ENCODE results near the gene CYP4A11. TPM values are rescaled to one million over a fixed set of nuclear protein-coding genes. Genes with fewer than 3 reads are reported as not detected.
"Not testable (repeated sequence)": the region's sequence is repeated elsewhere in the genome, so short reads cannot be mapped to it uniquely, and the experiment has no call there.

Gene CYP4A11
- not detected in 2 replicates for total RNA-seq (2014; rRNA removed; shearing (Covaris generic); ENCODE audit: low replicate concordance)

GRCh38 chr1:46941135-46941694, at the start of gene CYP4A11:
Gene CYP4A11 (minus strand): TSS chr1:46941476. CDS start chr1:46941433, 43 bp downstream.
- DNase-seq = no peak
- Histone ChIP-seq H3K27me3 (no peaks in the 10 kb centered on the region), H3K4me3 (no peak within 1 kb of the TSS), H3K9me3 (no peaks in the 10 kb centered on the region), H3K36me3 (no peaks in the 10 kb centered on the region)

- not testable (repeated sequence) for DNase-seq, H3K9me3 ChIP-seq, H3K36me3 ChIP-seq, H3K4me3 ChIP-seq, H3K27me3 ChIP-seq
Measured at GRCh38 chr1:46990541-46990940, 49.3 kb upstream of the CYP4A11 start.

- Histone ChIP-seq H3K4me3 (no peak overlapping the region), H3K36me3 (no peaks in the 10 kb centered on the region), H3K9me3 (no peaks in the 10 kb centered on the region), H3K27me3 (no peaks in the 10 kb centered on the region)
- DNase-seq = no peak
Measured at GRCh38 chr1:46983830-46984586, 42.7 kb upstream of the CYP4A11 start.

- Histone ChIP-seq H3K4me3 (no peak overlapping the region), H3K27me3 (no peaks in the 10 kb centered on the region), H3K36me3 (no peaks in the 10 kb centered on the region), H3K9me3 (no peaks in the 10 kb centered on the region)
- DNase-seq = no peak
Measured at GRCh38 chr1:46983166-46983829, 42.0 kb upstream of the CYP4A11 start.

GRCh38 chr1:46969014-46969619, 27.8 kb upstream of the CYP4A11 start:
- Histone ChIP-seq H3K4me3 (no peak overlapping the region), H3K27me3 (no peaks in the 10 kb centered on the region)

GRCh38 chr1:46962272-46962671, 21.0 kb upstream of the CYP4A11 start:
- H3K9me3 ChIP-seq, H3K36me3 ChIP-seq, H3K27me3 ChIP-seq, H3K4me3 ChIP-seq, DNase-seq: not testable (repeated sequence)

More at GRCh38 chr1:46969014-46969619, 27.8 kb upstream of the CYP4A11 start:
- no peak for DNase-seq
- H3K36me3 ChIP-seq = no peaks in the 10 kb centered on the region
- no peaks in the 10 kb centered on the region for H3K9me3 ChIP-seq

- DNase-seq = no peak
- Histone ChIP-seq H3K9me3 (no peaks in the 10 kb centered on the region), H3K36me3 (no peaks in the 10 kb centered on the region), H3K27me3 (no peaks in the 10 kb centered on the region), H3K4me3 (no peak overlapping the region)
Measured at GRCh38 chr1:46961066-46961758, 19.9 kb upstream of the CYP4A11 start.

- H3K9me3 ChIP-seq = no peaks in the 10 kb centered on the region
- no peaks in the 10 kb centered on the region for H3K36me3 ChIP-seq
- DNase-seq = no peak
- no peaks in the 10 kb centered on the region for H3K27me3 ChIP-seq
- H3K4me3 ChIP-seq = no peak overlapping the region
Measured at GRCh38 chr1:46960250-46960649, 19.0 kb upstream of the CYP4A11 start.

GRCh38 chr1:46955116-46955515, 13.8 kb upstream of the CYP4A11 start:
- DNase-seq, H3K9me3 ChIP-seq, H3K27me3 ChIP-seq, H3K4me3 ChIP-seq, H3K36me3 ChIP-seq: not testable (repeated sequence)

- DNase-seq, H3K27me3 ChIP-seq, H3K4me3 ChIP-seq, H3K9me3 ChIP-seq, H3K36me3 ChIP-seq: not testable (repeated sequence)
Measured at GRCh38 chr1:46953847-46954246, 12.6 kb upstream of the CYP4A11 start.

GRCh38 chr1:46949417-46949666, 8.1 kb upstream of the CYP4A11 start:
- H3K27me3 ChIP-seq, DNase-seq, H3K36me3 ChIP-seq, H3K9me3 ChIP-seq, H3K4me3 ChIP-seq: not testable (repeated sequence)

- no peak for DNase-seq
Measured at GRCh38 chr1:46948629-46949416, 7.5 kb upstream of the CYP4A11 start.

GRCh38 chr1:46947706-46948105, 6.4 kb upstream of the CYP4A11 start:
- not testable (repeated sequence) for H3K27me3 ChIP-seq, H3K36me3 ChIP-seq, H3K4me3 ChIP-seq, H3K9me3 ChIP-seq, DNase-seq

More at GRCh38 chr1:46948629-46949416, 7.5 kb upstream of the CYP4A11 start:
- no peaks in the 10 kb centered on the region for H3K27me3 ChIP-seq
- H3K9me3 ChIP-seq = no peaks in the 10 kb centered on the region
- no peak overlapping the region for H3K4me3 ChIP-seq
- no peaks in the 10 kb centered on the region for H3K36me3 ChIP-seq

- Histone ChIP-seq H3K27me3 (no peaks in the 10 kb centered on the region), H3K36me3 (no peaks in the 10 kb centered on the region), H3K4me3 (no peak overlapping the region), H3K9me3 (no peaks in the 10 kb centered on the region)
- no peak for DNase-seq
Measured at GRCh38 chr1:46942086-46942485, 810 bp upstream of the CYP4A11 start.

GRCh38 chr1:46940307-46940706, 969 bp downstream of the CYP4A11 start:
- no peaks in the 10 kb centered on the region for H3K9me3 ChIP-seq
- H3K36me3 ChIP-seq = no peaks in the 10 kb centered on the region
- no peak overlapping the region for H3K4me3 ChIP-seq
- H3K27me3 ChIP-seq = no peaks in the 10 kb centered on the region
- no peak for DNase-seq

GRCh38 chr1:46937270-46937669, 4.0 kb downstream of the CYP4A11 start:
- no peaks in the 10 kb centered on the region for H3K27me3 ChIP-seq
- no peak for DNase-seq
- no peaks in the 10 kb centered on the region for H3K9me3 ChIP-seq
- no peaks in the 10 kb centered on the region for H3K36me3 ChIP-seq
- H3K4me3 ChIP-seq = no peak overlapping the region
